Measurements from ENCODE around the gene MACO1. TPM values are rescaled to one million over a fixed set of nuclear protein-coding genes. Genes with fewer than 3 reads are reported as not detected.

MACO1 gene
- total RNA-seq, 1 experiment from 2014 or later, result 16.3 TPM

DNA sequence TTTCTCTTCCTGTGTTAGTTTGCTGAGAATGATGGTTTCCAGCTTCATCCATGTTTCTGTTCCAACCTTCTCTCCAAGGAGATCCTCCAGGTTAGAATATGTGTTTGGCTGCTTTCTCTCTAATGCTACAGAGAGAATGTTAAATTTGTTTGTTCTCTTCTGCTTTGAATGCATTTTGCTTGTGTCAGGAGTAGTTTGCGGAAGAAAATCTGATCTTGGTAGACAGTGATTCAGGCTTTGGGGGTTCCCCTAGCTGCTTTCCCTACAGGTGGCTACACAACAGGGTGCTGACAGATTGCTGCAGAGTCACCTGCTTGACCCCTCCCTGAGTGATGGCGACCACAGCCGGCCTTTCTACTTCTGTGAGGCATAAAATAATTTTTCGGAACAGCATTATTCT is 41.8 kb downstream of the MACO1 start:
- Histone ChIP-seq H4K91ac (ENCODE audit: insufficient read length, low read depth, low read length) (no peak overlapping the region), H3K4ac (ENCODE audit: low read depth, low read length) (no peak overlapping the region), H4K5ac (ENCODE audit: insufficient read length, low read depth, low read length) (no peak overlapping the region), H2BK12ac (ENCODE audit: insufficient read length, low read depth, low read length) (no peak overlapping the region), H3K4me1 (ENCODE audit: insufficient read depth, low read length) (no peaks in the 10 kb centered on the region), H2BK120ac (ENCODE audit: low read depth, low read length, poor library complexity, severe bottlenecking) (no peak overlapping the region), H2BK5ac (ENCODE audit: insufficient read length, low read length) (no peak overlapping the region), H3K14ac (ENCODE audit: insufficient read depth, low read length) (no peak overlapping the region), H3K56ac (ENCODE audit: insufficient read length, low read depth, low read length) (no peak overlapping the region), H4K20me1 (ENCODE audit: control insufficient read depth, insufficient read depth, insufficient read length) (no peaks in the 10 kb centered on the region), H3K4me2 (ENCODE audit: insufficient read depth, insufficient read length, low read length) (no peak overlapping the region), H3K23ac (ENCODE audit: insufficient read length, low read depth, low read length) (no peak overlapping the region), H3K9me3 (ENCODE audit: control insufficient read depth, low read depth, low read length) (no peaks in the 10 kb centered on the region), H2AFZ (ENCODE audit: low read length) (no peak overlapping the region), H3K27me3 (ENCODE audit: insufficient read depth, low read length) (no peaks in the 10 kb centered on the region), H3K27ac (ENCODE audit: insufficient read length, low read depth, low read length) (no peak overlapping the region), H3K79me2 (ENCODE audit: insufficient read depth, low read length) (no peaks in the 10 kb centered on the region), H3K79me1 (ENCODE audit: insufficient read depth, low read depth, low read length, poor library complexity, severe bottlenecking) (no peaks in the 10 kb centered on the region), H3K9ac (ENCODE audit: extremely low read depth, insufficient read length, low read length) (no peak overlapping the region), H3K18ac (ENCODE audit: insufficient read length, low read depth, low read length) (no peak overlapping the region), H3T11ph (ENCODE audit: low read length) (no peak overlapping the region), H4K8ac (replicated peaks; ENCODE audit: insufficient read length, low read depth, low read length) (no peak overlapping the region), H2AK5ac (ENCODE audit: insufficient read length, low read length) (no peak overlapping the region), H3K23me2 (ENCODE audit: insufficient read length, low read depth, low read length, poor library complexity, severe bottlenecking) (no peaks in the 10 kb centered on the region), H2BK15ac (ENCODE audit: low read depth, low read length) (no peak overlapping the region), H2BK20ac (ENCODE audit: low read depth, low read length, poor library complexity, severe bottlenecking) (no peak overlapping the region)
- Mint-ChIP-seq H3K27ac (no peak overlapping the region), H3K36me3 (ENCODE audit: insufficient read depth in 1 of 3, low read depth in 3 of 3) (0 out of 7 replicates have a peak, but pooled peaks cover 0 to 2% (median 0%) of the 10 kb centered on the region in 3 experiments), H3K4me3 (no peak overlapping the region), H3K4me1 (0 out of 4 replicates have a peak, but pooled peaks cover 0 to 2% of the 10 kb centered on the region in 2 experiments), H3K9me3 (no peaks in the 10 kb centered on the region), H3K27me3 (ENCODE audit: low read depth) (no peaks in the 10 kb centered on the region)
- TF ChIP-seq, protein P1, sequence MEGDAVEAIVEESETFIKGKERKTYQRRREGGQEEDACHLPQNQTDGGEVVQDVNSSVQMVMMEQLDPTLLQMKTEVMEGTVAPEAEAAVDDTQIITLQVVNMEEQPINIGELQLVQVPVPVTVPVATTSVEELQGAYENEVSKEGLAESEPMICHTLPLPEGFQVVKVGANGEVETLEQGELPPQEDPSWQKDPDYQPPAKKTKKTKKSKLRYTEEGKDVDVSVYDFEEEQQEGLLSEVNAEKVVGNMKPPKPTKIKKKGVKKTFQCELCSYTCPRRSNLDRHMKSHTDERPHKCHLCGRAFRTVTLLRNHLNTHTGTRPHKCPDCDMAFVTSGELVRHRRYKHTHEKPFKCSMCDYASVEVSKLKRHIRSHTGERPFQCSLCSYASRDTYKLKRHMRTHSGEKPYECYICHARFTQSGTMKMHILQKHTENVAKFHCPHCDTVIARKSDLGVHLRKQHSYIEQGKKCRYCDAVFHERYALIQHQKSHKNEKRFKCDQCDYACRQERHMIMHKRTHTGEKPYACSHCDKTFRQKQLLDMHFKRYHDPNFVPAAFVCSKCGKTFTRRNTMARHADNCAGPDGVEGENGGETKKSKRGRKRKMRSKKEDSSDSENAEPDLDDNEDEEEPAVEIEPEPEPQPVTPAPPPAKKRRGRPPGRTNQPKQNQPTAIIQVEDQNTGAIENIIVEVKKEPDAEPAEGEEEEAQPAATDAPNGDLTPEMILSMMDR (conservative IDR thresholded peaks at IDR 0.05), result no peak
- WGBS (ENCODE audit: extremely low coverage, insufficient read length, low lambda C conversion rate), result no CpG with 5 or more reads among the region's 4 CpGs
- no peak for DNase-seq
